CD4-positive, CD25-positive, alpha-beta regulatory T cell (primary cell): ENCODE results near the gene RSAD1. TPM values are rescaled to one million over a fixed set of nuclear protein-coding genes. Genes with fewer than 3 reads are reported as not detected.
A peak's percentile ranks its signal among the peaks of the same experiment; 100 is the strongest.

Experiments
- ATAC-seq, 2 donors: fragments of 150-1000 bp; cut with Tn5 transposase; one replicate each; pipeline ENCODE4 v1.10.0; 2021; ENCODE audit warnings: low read depth in 2 of 2, moderate number of reproducible peaks in 2 of 2, moderate library complexity in 1 of 2
- DNase-seq, 3 donors: peaks; one replicate each; pipeline versions ENCODE4 v3.0.0 to v3.0.0-alpha.2; 2012 to 2022; ENCODE audit warnings: mixed read lengths in 1 of 3
- H3K27ac ChIP-seq: one replicate; pipeline ENCODE4 v1.7.0; 2013; ENCODE audit warnings: mild to moderate bottlenecking, low read length; ENCODE audit not compliant: insufficient read depth, poor library complexity, severe bottlenecking
- H3K27me3 ChIP-seq: one replicate; pipeline ENCODE4 v1.7.0; 2013; ENCODE audit warnings: low read length; ENCODE audit not compliant: control insufficient read depth, insufficient read depth
- H3K36me3 ChIP-seq: one replicate; pipeline ENCODE4 v1.7.0; 2013; ENCODE audit warnings: mild to moderate bottlenecking, low read length, moderate library complexity; ENCODE audit not compliant: control insufficient read depth, insufficient read depth
- H3K4me1 ChIP-seq: 2 replicates; pipeline ENCODE4 v1.7.0; 2013; ENCODE audit warnings: mild to moderate bottlenecking, low read length; ENCODE audit not compliant: insufficient read depth, control insufficient read depth, poor library complexity, severe bottlenecking
- H3K4me3 ChIP-seq: one replicate; pipeline ENCODE4 v1.7.0; 2013; ENCODE audit warnings: low read depth, mild to moderate bottlenecking, low read length, moderate library complexity
- H3K9me3 ChIP-seq, 2 experiments: 1 replicate in 1 of 2; 2 replicates in 1 of 2; pipeline ENCODE4 v1.7.0; 2013; ENCODE audit warnings: low read length in 2 of 2, mild to moderate bottlenecking in 1 of 2, moderate library complexity in 1 of 2; ENCODE audit not compliant: control insufficient read depth in 2 of 2
- H3K27ac Mint-ChIP-seq, 3 donors: one replicate each; pipeline ENCODE4 v1.8.0; 2020 to 2022; ENCODE audit warnings: mild to moderate bottlenecking in 3 of 3, mixed read lengths in 3 of 3, moderate library complexity in 2 of 3
- H3K27me3 Mint-ChIP-seq: one replicate; pipeline ENCODE4 v1.8.0; 2022; ENCODE audit warnings: mild to moderate bottlenecking, mixed read lengths
- H3K36me3 Mint-ChIP-seq: one replicate; pipeline ENCODE4 v1.8.0; 2020; ENCODE audit warnings: mixed read lengths
- H3K4me1 Mint-ChIP-seq, 4 donors: one replicate each; pipeline ENCODE4 v1.8.0; 2020 to 2022; ENCODE audit warnings: mixed read lengths in 4 of 4, mild to moderate bottlenecking in 1 of 4
- H3K4me3 Mint-ChIP-seq, 4 donors: one replicate each; pipeline ENCODE4 v1.8.0; 2020 to 2022; ENCODE audit warnings: mild to moderate bottlenecking in 4 of 4, mixed read lengths in 4 of 4, moderate library complexity in 3 of 4
- H3K9me3 Mint-ChIP-seq, 7 donors: one replicate each; pipeline ENCODE4 v1.8.0; 2020 to 2022; ENCODE audit warnings: mixed read lengths in 7 of 7, mild to moderate bottlenecking in 3 of 7, moderate library complexity in 2 of 7
- polyA plus RNA-seq, 4 donors: library from polyadenylated mRNA; unstranded; fragments of 300-500 nt; fragmentation: Illumina TruSeq; gene quantifications; one replicate each; pipeline ENCODE4 v1.2.3, GENCODE V29; 2021
- total RNA-seq: library from RNA; stranded (reverse); gene quantifications from one replicate; pipeline ENCODE4 v1.2.3, GENCODE V29; 2022

The RSAD1 gene
- total RNA-seq = 45.3 TPM
- 10 to 100 TPM; 43.3 to 53.4 (median 46.1) TPM for polyA plus RNA-seq

DNA sequence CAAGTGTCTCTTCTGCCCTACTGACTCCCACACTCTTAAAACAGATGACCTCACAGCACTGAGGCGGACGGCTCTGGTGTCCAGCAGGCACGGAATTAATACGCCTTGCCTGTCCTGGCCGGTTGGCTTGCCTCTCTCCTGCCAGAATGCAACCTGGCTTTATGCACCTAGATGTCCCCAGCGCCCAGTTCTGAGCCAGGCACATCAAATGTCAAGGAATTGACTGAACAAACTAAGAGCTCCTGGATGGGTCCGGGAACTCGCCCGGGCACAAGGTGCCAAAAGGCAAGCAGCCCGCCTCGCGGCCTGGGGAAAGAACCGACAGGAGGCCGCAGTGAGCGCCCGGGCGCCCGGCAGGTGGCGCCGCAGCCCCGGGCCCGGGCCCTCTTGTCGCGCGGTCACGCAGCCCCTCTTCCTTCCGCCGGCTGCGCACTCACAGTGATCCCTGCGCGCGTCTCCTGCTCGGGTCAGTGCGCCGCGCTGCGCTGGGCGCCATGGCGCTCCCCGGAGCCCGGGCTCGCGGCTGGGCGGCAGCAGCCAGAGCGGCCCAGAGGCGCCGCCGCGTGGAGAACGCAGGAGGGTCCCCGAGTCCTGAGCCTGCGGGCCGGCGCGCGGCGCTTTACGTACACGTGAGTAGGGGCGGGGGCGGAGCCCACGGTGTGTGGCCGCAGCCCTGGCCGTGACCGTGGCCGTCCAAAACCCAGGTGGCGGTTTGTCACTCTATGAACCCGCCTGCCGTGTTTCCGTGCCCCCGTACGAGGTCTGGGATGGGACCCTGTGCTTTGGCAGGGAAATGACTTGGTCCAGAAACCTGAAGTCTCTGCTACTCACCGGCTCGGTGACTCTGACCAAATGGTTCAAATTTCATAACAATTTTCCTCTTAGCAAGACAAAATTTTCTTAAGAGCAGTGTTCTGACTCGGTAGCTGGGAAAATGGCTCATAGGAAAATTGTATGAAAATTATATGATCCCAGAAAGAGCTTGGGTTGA, at the start of gene RSAD1:
Gene RSAD1, plus strand, starts transcription at position 470 of the 991 bp plus-strand sequence. Its CDS starts 25 bp downstream, at position 495.
- Histone ChIP-seq H3K4me1 (peaks cover 15% of the 10 kb centered on the region), H3K4me3 (peak within 1 kb of the TSS; percentile 96), H3K9me3 (no peaks in the 10 kb centered on the region), H3K36me3 (peaks cover 13% of the 10 kb centered on the region), H3K27me3 (no peaks in the 10 kb centered on the region), H3K27ac (peak within 1 kb of the TSS; percentile 79)
- ATAC-seq (peak; percentile 93 to 95), DNase-seq (peak; percentile 77 to 92 (median 83))
- H3K4me3 Mint-ChIP-seq = peak within 1 kb of the TSS; percentile 87 to 95 (median 92)
- peaks cover 15% of the 10 kb centered on the region for H3K36me3 Mint-ChIP-seq
- H3K27ac Mint-ChIP-seq = peak within 1 kb of the TSS; percentile 89 to 96 (median 93)
- H3K9me3 Mint-ChIP-seq = no peaks in the 10 kb centered on the region
- H3K27me3 Mint-ChIP-seq = peaks cover 13% of the 10 kb centered on the region
- peaks cover 10 to 28% (median 15%) of the 10 kb centered on the region in 4 donors for H3K4me1 Mint-ChIP-seq

DNA sequence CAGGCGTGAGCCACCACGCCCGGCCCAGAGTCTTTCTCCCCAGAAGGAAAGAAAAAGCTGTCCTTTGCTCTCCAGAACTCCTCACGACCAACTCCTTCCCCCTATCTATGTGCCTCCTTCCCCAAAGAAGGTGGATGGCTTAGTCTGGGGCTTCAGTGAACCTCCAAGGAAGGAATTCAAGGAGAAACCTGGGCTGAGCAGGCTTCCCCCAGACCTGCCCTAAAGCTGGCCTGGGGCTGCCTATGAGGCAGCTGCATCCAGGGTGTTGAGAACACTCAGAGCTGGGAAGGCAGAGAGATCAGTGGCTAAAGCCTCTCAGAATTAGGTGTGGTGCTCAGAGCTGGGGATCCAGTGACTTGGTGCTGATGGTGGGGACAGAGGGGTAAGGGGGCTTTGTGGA, 48.9 kb upstream of the RSAD1 start:
- Histone ChIP-seq H3K27ac (no peak overlapping the region), H3K4me3 (no peak overlapping the region), H3K27me3 (no peaks in the 10 kb centered on the region), H3K36me3 (no peaks in the 10 kb centered on the region), H3K4me1 (peaks cover 26% of the 10 kb centered on the region), H3K9me3 (no peaks in the 10 kb centered on the region)
- Mint-ChIP-seq H3K4me1 (peaks cover 0 to 38% (median 23%) of the 10 kb centered on the region in 4 donors), H3K36me3 (no peaks in the 10 kb centered on the region), H3K27me3 (no peaks in the 10 kb centered on the region), H3K9me3 (no peaks in the 10 kb centered on the region), H3K27ac (peak overlapping the region in 1 of 3 donors; percentile 88), H3K4me3 (peak overlapping the region in 1 of 4 donors; percentile 22)
- no peak for DNase-seq
- ATAC-seq = no peak

DNA sequence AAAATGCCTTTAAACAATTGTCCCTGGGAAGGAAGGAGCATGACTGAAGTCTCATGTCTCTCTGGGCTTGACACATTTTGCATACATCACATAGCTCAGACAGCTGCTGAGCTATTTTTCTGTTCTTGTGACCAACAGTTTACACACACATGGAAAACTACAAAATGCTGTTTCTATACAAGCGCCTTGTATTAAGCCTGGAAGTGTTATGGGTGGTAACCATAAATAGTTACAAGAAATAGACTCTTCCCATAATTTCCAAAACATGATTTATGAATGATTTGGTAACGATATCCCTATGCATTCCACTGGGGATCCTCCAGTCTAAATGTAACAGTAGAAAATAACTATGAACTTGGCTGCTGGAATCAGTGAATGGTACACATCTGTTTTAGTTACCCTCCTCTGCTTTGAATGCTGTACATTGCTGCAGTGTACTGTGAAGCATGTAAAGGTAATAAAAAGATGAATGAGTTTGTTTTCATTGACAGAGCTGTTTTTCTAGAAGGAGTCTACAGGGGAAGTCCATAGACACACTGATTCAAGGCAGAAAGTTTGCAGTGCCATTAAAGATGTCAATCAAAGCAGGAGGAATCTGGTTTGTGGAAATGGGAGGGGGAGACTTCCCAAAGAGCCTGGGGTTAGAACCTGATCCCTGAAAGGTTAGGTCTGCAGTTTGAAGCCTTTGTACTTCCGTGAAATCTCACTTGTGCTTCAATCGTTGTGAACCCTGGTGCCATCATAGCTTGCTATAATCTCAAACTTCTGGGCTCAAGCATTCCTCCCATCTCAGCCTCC, 47.6 kb upstream of the RSAD1 start:
- H3K4me3 Mint-ChIP-seq = peak overlapping the region in 1 of 4 donors; percentile 4
- H3K36me3 Mint-ChIP-seq = no peaks in the 10 kb centered on the region
- peaks cover 0 to 29% (median 19%) of the 10 kb centered on the region in 4 donors for H3K4me1 Mint-ChIP-seq
- ATAC-seq (no peak), DNase-seq (no peak)
- Histone ChIP-seq H3K36me3 (no peaks in the 10 kb centered on the region), H3K9me3 (no peaks in the 10 kb centered on the region), H3K27ac (no peak overlapping the region), H3K27me3 (no peaks in the 10 kb centered on the region), H3K4me3 (no peak overlapping the region), H3K4me1 (peaks cover 15% of the 10 kb centered on the region)
- H3K27me3 Mint-ChIP-seq = no peaks in the 10 kb centered on the region
- H3K9me3 Mint-ChIP-seq = no peaks in the 10 kb centered on the region
- H3K27ac Mint-ChIP-seq = no peak overlapping the region

DNA sequence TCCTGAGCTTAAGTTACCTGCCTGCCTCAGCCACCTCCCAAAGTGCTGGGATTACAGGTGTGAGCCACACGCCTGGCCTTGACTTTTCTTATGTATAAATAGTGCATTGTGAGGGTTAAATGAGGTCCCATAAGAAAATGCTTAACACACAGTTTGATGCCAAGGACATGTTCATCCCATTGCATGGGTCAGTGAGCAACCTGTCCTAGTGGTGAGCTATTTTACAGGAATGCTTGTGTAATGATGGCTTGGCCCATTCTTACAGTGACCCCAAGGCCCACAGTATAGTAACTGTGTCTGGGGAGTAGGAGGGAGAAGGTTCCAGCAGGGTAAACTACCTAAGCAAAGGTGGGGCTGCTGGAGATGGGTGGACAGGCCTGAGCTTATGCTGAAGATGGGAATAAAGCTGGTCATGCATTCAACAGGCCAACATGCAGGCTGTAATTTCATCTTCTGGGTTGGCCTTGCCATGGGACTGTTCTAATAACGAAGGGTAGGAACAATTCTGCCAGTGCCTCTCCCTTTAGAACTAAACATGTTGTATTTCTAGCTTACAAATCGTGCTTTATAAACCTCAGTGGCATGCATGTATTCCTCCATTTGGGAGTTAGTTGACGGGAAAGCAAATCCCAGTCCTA, 46.4 kb upstream of the RSAD1 start:
- Mint-ChIP-seq H3K36me3 (peaks cover 4% of the 10 kb centered on the region), H3K27ac (no peak overlapping the region), H3K27me3 (no peaks in the 10 kb centered on the region), H3K9me3 (no peaks in the 10 kb centered on the region), H3K4me3 (peak overlapping the region in 1 of 4 donors; percentile 4), H3K4me1 (peaks cover 0 to 22% (median 13%) of the 10 kb centered on the region in 4 donors)
- Histone ChIP-seq H3K4me3 (no peak overlapping the region), H3K27me3 (no peaks in the 10 kb centered on the region), H3K27ac (no peak overlapping the region), H3K9me3 (no peaks in the 10 kb centered on the region), H3K4me1 (peaks cover 6% of the 10 kb centered on the region), H3K36me3 (no peaks in the 10 kb centered on the region)
- ATAC-seq = no peak
- DNase-seq = no peak

DNA sequence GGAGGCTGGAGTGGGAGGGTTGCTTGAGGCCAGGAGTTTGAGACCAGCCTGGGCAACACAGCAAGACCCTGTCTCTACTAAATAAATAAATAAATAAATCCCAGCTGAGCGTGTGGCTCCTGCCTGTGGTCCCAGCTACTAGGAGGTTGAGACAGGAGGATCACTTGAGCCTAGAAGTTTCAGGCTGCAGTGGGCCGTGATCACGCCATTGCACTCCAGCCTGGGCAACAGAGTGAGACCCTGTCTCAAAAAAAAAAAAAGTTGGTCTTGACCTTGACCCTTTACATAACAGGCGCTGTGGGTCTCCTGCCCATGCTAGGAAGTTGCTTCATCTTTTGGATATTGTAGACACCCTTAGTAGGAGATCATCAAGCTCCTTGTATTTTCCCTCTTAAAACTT, 41.3 kb upstream of the RSAD1 start:
- DNase-seq = no peak
- no peaks in the 10 kb centered on the region for H3K27me3 Mint-ChIP-seq
- H3K36me3 Mint-ChIP-seq = peaks cover 16% of the 10 kb centered on the region
- Histone ChIP-seq H3K4me1 (no peaks in the 10 kb centered on the region), H3K36me3 (no peaks in the 10 kb centered on the region), H3K4me3 (no peak overlapping the region), H3K9me3 (no peaks in the 10 kb centered on the region), H3K27ac (no peak overlapping the region), H3K27me3 (no peaks in the 10 kb centered on the region)
- H3K4me3 Mint-ChIP-seq = no peak overlapping the region
- no peaks in the 10 kb centered on the region for H3K9me3 Mint-ChIP-seq
- no peak for ATAC-seq
- H3K4me1 Mint-ChIP-seq = no peaks in the 10 kb centered on the region
- no peak overlapping the region for H3K27ac Mint-ChIP-seq

DNA sequence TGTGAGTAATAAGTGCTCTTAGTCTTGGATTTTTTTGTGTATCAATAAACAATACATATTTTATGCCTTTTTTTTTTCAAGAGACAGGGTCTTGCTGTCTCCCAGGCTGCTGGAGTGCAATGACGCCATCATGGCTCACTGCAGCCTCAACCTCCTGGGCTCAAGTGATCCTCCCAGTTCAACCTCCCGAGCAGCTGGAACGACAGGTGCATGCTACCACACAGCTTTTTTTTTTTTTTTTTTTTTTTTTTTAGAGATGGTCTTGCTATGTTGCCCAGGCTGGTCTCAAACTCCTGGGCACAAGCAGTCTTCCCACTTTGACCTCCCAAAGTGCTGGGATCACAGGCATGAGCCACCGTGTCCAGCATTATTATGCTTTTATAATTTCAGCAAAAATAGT, 39.7 kb upstream of the RSAD1 start:
- H3K27me3 Mint-ChIP-seq = no peaks in the 10 kb centered on the region
- H3K9me3 ChIP-seq = no peaks in the 10 kb centered on the region
- H3K27ac Mint-ChIP-seq = no peak overlapping the region
- no peaks in the 10 kb centered on the region for H3K9me3 Mint-ChIP-seq
- no peaks in the 10 kb centered on the region for H3K27me3 ChIP-seq
- H3K4me3 Mint-ChIP-seq = no peak overlapping the region
- no peak for ATAC-seq
- no peak overlapping the region for H3K27ac ChIP-seq
- H3K4me1 ChIP-seq = no peaks in the 10 kb centered on the region
- peaks cover 16% of the 10 kb centered on the region for H3K36me3 Mint-ChIP-seq
- no peak overlapping the region for H3K4me3 ChIP-seq
- H3K36me3 ChIP-seq = no peaks in the 10 kb centered on the region
- DNase-seq = no peak
- H3K4me1 Mint-ChIP-seq = no peaks in the 10 kb centered on the region

DNA sequence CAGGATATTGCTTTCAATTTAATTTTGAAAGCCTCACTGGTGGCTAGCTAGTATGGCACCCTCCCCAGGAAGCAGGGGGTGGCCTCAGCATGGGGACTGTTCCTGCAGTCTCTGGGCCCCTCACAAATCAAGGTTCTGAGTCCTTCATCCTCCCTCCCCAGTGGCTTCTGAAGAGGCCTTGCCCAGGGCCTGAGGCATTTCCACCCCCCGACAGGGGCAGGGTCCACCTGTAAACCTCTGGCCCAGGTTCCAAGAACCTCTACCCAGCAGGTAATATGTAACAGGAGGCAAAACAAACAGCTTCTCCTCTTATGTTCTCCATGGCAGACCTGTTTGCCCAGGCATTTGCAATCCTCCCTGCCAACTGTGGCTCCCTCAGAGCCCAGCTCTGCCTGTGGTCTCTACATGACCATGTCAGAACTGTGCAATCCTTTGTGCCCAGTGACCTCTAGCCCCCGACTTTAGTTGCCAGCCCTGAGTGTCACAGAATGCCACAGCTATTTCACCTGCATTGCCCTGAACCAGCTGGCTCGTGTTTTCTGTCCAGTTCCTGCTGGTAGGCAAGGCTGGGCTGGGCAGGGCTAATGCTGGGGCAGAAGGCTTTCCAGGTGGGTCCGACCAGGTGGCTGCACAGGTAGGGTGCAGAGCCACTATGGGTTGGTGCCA, 38.4 kb upstream of the RSAD1 start:
- Histone ChIP-seq H3K36me3 (no peaks in the 10 kb centered on the region), H3K4me1 (no peaks in the 10 kb centered on the region), H3K9me3 (no peaks in the 10 kb centered on the region), H3K27me3 (no peaks in the 10 kb centered on the region), H3K27ac (no peak overlapping the region), H3K4me3 (no peak overlapping the region)
- Mint-ChIP-seq H3K27ac (peak overlapping the region in 2 of 3 donors; percentile 20 to 46), H3K9me3 (no peaks in the 10 kb centered on the region), H3K4me1 (peaks cover 0 to 2% (median 0%) of the 10 kb centered on the region in 4 donors), H3K27me3 (no peaks in the 10 kb centered on the region), H3K4me3 (no peak overlapping the region), H3K36me3 (peaks cover 19% of the 10 kb centered on the region)
- no peak for ATAC-seq
- DNase-seq = no peak
